HUES64 (cell line): ENCODE data around the gene TVP23A.
"Not testable (repeated sequence)": the region's sequence is repeated elsewhere in the genome, so short reads cannot be mapped to it uniquely, and the experiment has no call there.

ENCODE experiments used
- H3K27ac ChIP-seq: 2 replicates; pipeline ENCODE4 v1.7.0; 2013; ENCODE audit warnings: low read depth, low read length, inconsistent platforms
- H3K27me3 ChIP-seq: 2 replicates; pipeline ENCODE4 v1.6.1; 2013; ENCODE audit warnings: mild to moderate bottlenecking, low read length; ENCODE audit not compliant: insufficient read depth
- H3K36me3 ChIP-seq: 2 replicates; pipeline ENCODE4 v1.6.1; 2013; ENCODE audit warnings: mild to moderate bottlenecking, low read length; ENCODE audit not compliant: insufficient read depth
- H3K4me1 ChIP-seq: 2 replicates; pipeline ENCODE4 v1.6.1; 2013; ENCODE audit warnings: mild to moderate bottlenecking, low read length, moderate library complexity; ENCODE audit not compliant: insufficient read depth
- H3K4me3 ChIP-seq: 2 replicates; pipeline ENCODE4 v1.5.1; 2013; ENCODE audit warnings: mild to moderate bottlenecking, low read length, moderate library complexity
- H3K9ac ChIP-seq: 2 replicates; pipeline ENCODE4 v1.6.1; 2013; ENCODE audit warnings: mild to moderate bottlenecking, low read depth, low read length
- H3K9me3 ChIP-seq: 2 replicates; pipeline ENCODE4 v1.6.1; 2013; ENCODE audit warnings: low read depth, low read length; ENCODE audit not compliant: insufficient read depth
- WGBS: fragments of 150-250, 120-280 bp; methylation state at CpG from one replicate; pipeline ENCODE4 v1.1.7; 2013; ENCODE audit warnings: missing lambda C conversion rate; 5-methylcytosine and 5-hydroxymethylcytosine counted together

The TVP23A gene

GRCh38 chr16:10744370-10745030 is 74.1 kb downstream of the TVP23A start:
- no peaks in the 10 kb centered on the region for H3K9me3 ChIP-seq
- WGBS = 45% methylated on average over 17 of the region's 17 CpGs
- H3K36me3 ChIP-seq = peaks cover 13% of the 10 kb centered on the region; the same call in 1 of the 2 replicates
- H3K9ac ChIP-seq = peak overlapping the region; percentile 46
- H3K4me3 ChIP-seq = peak overlapping the region; percentile 86
- no peaks in the 10 kb centered on the region for H3K4me1 ChIP-seq
- H3K27ac ChIP-seq = no peak overlapping the region
- H3K27me3 ChIP-seq = no peaks in the 10 kb centered on the region

GRCh38 chr16:10743610-10744369 is 74.8 kb downstream of the TVP23A start, which contains the start of gene NUBP1:
TSS of gene NUBP1 (plus strand) at chr16:10743842. CDS start at chr16:10743864, 22 bp downstream.
- H3K36me3 ChIP-seq = peaks cover 9% of the 10 kb centered on the region; the same call in 1 of the 2 replicates
- H3K27me3 ChIP-seq = no peaks in the 10 kb centered on the region
- no peaks in the 10 kb centered on the region for H3K9me3 ChIP-seq
- H3K4me1 ChIP-seq = no peaks in the 10 kb centered on the region
- peak within 1 kb of the TSS; percentile 86 for H3K27ac ChIP-seq
- peak within 1 kb of the TSS; percentile 93 for H3K9ac ChIP-seq
- H3K4me3 ChIP-seq = peak within 1 kb of the TSS; percentile 86
- WGBS = under 1% methylated on average over 57 of the region's 57 CpGs

DNA sequence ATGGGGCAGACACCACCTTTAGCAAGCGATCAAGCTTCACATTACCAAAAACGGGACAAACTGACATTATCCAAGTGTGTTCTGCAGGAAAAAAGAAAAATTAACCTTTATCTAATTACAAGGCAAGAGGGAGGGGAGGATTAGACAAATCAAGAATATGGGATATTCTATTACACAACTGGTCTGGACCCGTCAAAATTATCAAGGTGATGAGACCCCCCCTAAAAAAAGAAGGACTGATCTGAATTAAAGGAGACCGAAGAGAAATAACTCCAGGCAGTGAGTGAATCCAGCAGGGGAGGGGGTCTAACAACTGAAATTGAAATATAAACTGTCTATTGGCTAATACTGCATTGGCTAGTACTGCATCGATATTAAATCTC is 75.4 kb downstream of the TVP23A start:
- WGBS = 46% methylated on average over 3 of the region's 5 CpGs
- H3K27ac ChIP-seq = no peak overlapping the region

DNA sequence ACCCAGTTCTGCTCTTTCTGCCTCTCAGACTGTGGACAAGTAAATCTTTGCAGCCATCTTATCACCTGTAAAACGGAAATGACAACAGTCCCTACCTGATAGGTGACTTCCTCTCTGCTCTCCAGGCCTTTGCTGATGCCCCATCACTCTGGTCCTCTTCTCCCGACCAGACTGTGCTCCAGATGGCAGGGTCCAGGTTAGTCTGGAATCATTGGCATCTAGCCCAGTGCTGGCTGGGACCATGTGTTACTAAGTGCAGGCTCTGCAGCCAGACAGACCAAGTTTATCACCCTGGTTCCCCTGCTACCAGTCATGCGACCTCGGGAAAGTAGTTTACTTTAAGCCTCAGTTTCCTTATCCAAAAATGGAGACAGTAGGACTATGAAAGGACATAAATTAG is 76.8 kb downstream of the TVP23A start:
- no peak overlapping the region for H3K9ac ChIP-seq
- 92% methylated on average over 4 of the region's 4 CpGs for WGBS
- no peaks in the 10 kb centered on the region for H3K9me3 ChIP-seq
- no peaks in the 10 kb centered on the region for H3K4me1 ChIP-seq
- H3K27ac ChIP-seq = no peak overlapping the region
- H3K4me3 ChIP-seq = no peak overlapping the region
- H3K27me3 ChIP-seq = no peaks in the 10 kb centered on the region
- no peaks in the 10 kb centered on the region for H3K36me3 ChIP-seq

More for the DNA sequence above, 75.4 kb downstream of the TVP23A start:
- H3K4me3 ChIP-seq = peak overlapping the region; percentile 86
- peak overlapping the region; percentile 93 for H3K9ac ChIP-seq
- H3K36me3 ChIP-seq = peaks cover 4% of the 10 kb centered on the region; the same call in 1 of the 2 replicates
- H3K27me3 ChIP-seq = no peaks in the 10 kb centered on the region
- no peaks in the 10 kb centered on the region for H3K4me1 ChIP-seq
- no peaks in the 10 kb centered on the region for H3K9me3 ChIP-seq

DNA sequence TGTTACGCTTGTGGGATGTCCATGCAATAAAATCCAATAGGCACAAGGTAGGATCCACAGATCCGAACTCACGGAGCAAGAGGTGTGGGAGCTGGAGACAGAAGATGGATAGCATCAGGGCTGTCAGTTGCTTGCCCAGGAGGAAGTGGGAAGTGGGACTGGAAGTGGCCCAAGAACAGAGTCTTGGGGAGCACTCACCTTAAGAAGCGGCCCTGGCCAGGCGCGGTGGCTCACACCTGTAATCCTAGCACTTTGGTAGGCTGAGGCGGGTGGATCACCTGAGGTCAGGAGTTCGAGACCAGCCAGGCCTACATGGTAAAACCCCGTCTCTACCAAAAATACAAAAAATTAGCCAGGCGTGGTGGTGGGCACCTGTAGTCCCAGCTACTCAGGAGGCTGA is 77.3 kb downstream of the TVP23A start:
- WGBS = 97% methylated on average over 10 of the region's 10 CpGs
- H3K27me3 ChIP-seq = not testable (repeated sequence)

GRCh38 chr16:10740845-10741208 is 77.8 kb downstream of the TVP23A start:
- Histone ChIP-seq H3K4me3 (no peak overlapping the region), H3K9me3 (no peaks in the 10 kb centered on the region), H3K27ac (no peak overlapping the region), H3K9ac (no peak overlapping the region), H3K36me3 (no peaks in the 10 kb centered on the region), H3K4me1 (no peaks in the 10 kb centered on the region), H3K27me3 (no peaks in the 10 kb centered on the region)
- 88% methylated on average over 2 of the region's 2 CpGs for WGBS

More for the DNA sequence above, 77.3 kb downstream of the TVP23A start:
- not testable (repeated sequence) for H3K36me3 ChIP-seq, H3K27ac ChIP-seq, H3K9ac ChIP-seq, H3K9me3 ChIP-seq, H3K4me1 ChIP-seq, H3K4me3 ChIP-seq

- Histone ChIP-seq H3K27ac (no peak overlapping the region), H3K9ac (no peak overlapping the region), H3K36me3 (no peaks in the 10 kb centered on the region), H3K27me3 (no peaks in the 10 kb centered on the region), H3K4me3 (no peak overlapping the region), H3K4me1 (no peaks in the 10 kb centered on the region), H3K9me3 (no peaks in the 10 kb centered on the region)
- WGBS = 91% methylated on average over 10 of the region's 10 CpGs
Measured at GRCh38 chr16:10740000-10740844, 78.4 kb downstream of the TVP23A start.

GRCh38 chr16:10738231-10739077 is 80.1 kb downstream of the TVP23A start:
- H3K9ac ChIP-seq = no peak overlapping the region

DNA sequence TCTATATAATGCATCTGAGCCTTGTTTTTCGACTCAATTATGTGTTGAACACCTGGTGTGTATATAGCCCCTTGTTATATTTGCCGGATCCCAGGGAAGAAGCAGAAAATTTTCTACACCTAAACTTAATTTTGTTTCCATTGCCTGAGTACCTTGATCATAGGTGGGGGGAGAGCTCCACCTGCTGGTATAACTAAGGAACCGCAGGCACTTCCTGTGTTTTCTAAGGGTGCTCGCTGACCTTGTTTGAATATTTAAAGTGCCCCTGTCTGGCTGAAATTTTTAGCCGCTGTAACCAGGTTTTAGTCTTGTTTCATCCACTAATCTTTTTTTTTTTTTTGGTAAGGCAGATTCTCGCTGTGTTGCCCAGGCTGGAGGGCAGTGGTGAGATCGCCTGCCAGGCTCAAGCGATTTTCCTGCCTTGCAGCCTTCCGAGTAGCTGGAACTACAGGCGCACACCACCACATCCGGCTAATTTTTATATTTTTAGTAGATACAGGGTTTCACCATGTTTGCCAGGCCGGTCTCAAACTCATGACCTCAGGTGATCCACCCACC is 81.4 kb downstream of the TVP23A start:
- H3K9me3 ChIP-seq = no peaks in the 10 kb centered on the region; the same call in 1 of the 2 replicates
- no peak overlapping the region for H3K4me3 ChIP-seq
- H3K4me1 ChIP-seq = no peaks in the 10 kb centered on the region
- H3K27me3 ChIP-seq = no peaks in the 10 kb centered on the region
- no peak overlapping the region for H3K9ac ChIP-seq
- H3K27ac ChIP-seq = no peak overlapping the region
- no peaks in the 10 kb centered on the region for H3K36me3 ChIP-seq
- 50% methylated on average over 10 of the region's 12 CpGs for WGBS

More at GRCh38 chr16:10738231-10739077, 80.1 kb downstream of the TVP23A start:
- no peaks in the 10 kb centered on the region for H3K4me1 ChIP-seq
- no peaks in the 10 kb centered on the region for H3K36me3 ChIP-seq
- WGBS = 89% methylated on average over 11 of the region's 12 CpGs
- H3K27ac ChIP-seq = no peak overlapping the region
- no peaks in the 10 kb centered on the region for H3K27me3 ChIP-seq
- no peak overlapping the region for H3K4me3 ChIP-seq
- no peaks in the 10 kb centered on the region; the same call in 1 of the 2 replicates for H3K9me3 ChIP-seq

DNA sequence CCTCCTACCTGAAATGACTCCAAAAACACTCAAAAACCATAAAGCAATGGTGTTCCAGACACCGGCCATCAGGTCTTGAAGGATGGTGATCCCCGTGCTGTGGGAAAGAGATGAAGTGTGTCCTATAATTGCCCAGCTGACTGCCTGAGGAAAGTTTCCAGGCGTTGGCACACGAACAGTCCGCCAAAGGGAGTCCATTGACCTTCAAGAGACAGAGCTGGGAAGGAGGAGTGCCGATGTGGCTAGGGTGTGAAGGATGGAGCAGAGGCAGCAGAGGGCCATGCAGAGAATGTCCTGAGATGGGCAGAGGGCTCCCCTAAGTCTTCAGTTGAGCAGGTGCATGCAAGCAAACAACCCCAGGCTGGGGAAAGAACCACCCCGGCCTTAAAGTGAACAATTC is 86.8 kb downstream of the TVP23A start:
- H3K9ac ChIP-seq = no peak overlapping the region
- WGBS = 93% methylated on average over 7 of the region's 7 CpGs
- no peaks in the 10 kb centered on the region for H3K36me3 ChIP-seq
- H3K27ac ChIP-seq = no peak overlapping the region
- no peaks in the 10 kb centered on the region for H3K27me3 ChIP-seq
- no peaks in the 10 kb centered on the region for H3K4me1 ChIP-seq
- no peaks in the 10 kb centered on the region; the same call in 1 of the 2 replicates for H3K9me3 ChIP-seq
- H3K4me3 ChIP-seq = no peak overlapping the region
